HT-29 (cell line): ENCODE data around the gene MEIS1. TPM values are rescaled to one million over a fixed set of nuclear protein-coding genes. Genes with fewer than 3 reads are reported as not detected.

Experiments
- DNase-seq: peaks from one replicate; pipeline ENCODE4 v3.0.0-alpha.2; 2015; ENCODE audit warnings: low spot score
- total RNA-seq: library from RNA; depleted of rRNA; stranded (reverse); fragments of >200 nt; shearing (Covaris generic); gene quantifications from 2 replicates; pipeline ENCODE4 v1.2.3, GENCODE V29; 2014

The MEIS1 gene
- total RNA-seq, 1 experiment from 2014 or later, result 3.1 TPM

DNA sequence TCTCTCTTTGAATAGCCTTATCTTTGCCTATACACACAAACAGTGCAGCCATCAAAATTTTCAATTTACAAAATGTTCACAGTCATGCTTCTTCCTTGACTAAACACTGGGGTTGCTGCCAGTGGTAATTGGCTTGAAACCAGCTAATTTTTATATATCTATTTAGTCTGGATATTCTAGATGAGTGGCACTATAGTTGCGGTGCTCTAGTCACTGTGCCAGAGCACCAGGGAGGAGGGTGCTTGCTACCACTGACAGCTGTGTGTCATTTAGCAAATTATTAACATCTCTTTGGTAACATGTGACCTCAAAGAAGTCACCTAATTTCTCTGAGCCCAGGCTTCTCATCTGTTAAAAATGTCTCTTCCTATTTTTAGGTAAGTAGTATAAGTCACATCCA is 130.4 kb downstream of the MEIS1 start:
- DNase-seq, result no peak

GRCh38 chr2:66566726-66567399 is 131.9 kb downstream of the MEIS1 start:
- no peak for DNase-seq

GRCh38 chr2:66567729-66568128 is 132.8 kb downstream of the MEIS1 start:
- DNase-seq, result no peak

DNA sequence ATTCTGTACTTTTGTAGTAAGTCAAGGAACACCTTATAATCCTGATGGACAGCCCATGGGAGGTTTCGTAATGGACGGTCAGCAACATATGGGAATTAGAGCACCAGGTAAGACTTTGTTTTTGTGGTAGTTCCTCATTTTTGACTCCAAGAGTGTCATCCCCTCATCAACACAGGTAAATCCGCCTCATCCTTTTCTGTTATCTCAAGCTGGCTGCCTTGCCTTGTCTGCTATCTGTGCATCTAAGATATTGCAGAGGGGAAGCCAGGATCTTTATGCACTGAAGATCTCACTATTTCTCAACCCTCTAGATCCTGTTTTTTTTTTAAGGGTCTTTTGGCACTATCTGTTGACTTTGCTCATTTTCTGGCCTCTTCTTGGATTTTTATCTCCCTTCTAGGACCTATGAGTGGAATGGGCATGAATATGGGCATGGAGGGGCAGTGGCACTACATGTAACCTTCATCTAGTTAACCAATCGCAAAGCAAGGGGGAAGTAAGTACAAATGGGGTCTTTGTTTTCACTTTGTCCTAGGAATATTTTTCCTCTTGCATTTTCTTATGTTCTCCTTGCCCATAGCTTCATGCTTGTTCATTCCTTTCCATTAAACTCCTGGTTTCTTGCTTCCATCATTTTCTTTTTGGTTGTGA is 133.8 kb downstream of the MEIS1 start:
- DNase-seq, result no peak

DNA sequence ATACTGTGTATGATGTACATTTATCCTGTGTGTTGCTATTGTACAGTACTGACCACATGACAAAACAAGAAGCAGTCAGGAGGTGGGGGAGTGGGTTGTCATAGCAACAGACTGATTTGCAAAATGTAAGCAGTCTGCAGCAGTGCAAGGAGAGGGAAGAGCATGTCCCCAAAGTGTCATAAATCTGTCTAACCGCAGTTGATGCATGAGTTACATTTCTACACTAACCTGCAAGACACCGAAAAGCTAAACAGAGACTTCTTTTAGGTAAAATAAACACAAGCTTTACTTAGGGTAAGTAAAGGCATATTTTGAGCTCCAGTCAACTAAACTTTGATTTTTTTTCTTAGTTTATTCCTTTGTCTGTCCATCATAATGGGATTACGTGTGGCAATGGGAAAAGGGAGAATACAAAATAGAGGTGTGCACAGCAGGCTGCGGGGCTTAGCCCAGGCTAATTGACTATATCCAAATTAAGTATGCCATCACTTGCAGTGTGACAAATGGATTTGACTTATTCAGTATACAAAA is 134.5 kb downstream of the MEIS1 start:
- no peak for DNase-seq

GRCh38 chr2:66569974-66570373 is 135.0 kb downstream of the MEIS1 start:
- no peak for DNase-seq

DNA sequence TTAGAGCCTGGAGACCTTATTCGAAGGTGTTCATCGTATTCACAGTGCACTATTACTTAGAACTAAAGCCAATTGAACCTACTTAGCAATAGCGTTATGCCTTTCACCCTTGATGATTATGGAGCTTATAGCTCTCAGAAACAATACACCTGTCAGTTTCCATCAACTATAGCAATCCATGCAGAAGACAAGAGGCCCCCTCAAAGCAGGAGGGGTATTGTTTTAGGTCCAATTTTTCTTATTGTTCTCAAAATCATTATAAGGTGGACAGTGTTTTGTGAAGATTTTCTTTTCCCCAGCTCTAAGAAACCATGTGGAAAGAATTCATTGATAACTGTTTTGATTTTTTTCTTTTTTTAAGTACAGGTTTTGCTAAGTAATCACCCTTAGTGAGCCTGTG is 135.5 kb downstream of the MEIS1 start:
- DNase-seq, result no peak

DNA sequence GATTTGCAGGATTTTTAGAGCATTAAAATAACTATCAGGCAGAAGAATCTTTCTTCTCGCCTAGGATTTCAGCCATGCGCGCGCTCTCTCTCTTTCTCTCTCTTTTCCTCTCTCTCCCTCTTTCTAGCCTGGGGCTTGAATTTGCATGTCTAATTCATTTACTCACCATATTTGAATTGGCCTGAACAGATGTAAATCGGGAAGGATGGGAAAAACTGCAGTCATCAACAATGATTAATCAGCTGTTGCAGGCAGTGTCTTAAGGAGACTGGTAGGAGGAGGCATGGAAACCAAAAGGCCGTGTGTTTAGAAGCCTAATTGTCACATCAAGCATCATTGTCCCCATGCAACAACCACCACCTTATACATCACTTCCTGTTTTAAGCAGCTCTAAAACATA is 137.0 kb downstream of the MEIS1 start:
- no peak for DNase-seq

DNA sequence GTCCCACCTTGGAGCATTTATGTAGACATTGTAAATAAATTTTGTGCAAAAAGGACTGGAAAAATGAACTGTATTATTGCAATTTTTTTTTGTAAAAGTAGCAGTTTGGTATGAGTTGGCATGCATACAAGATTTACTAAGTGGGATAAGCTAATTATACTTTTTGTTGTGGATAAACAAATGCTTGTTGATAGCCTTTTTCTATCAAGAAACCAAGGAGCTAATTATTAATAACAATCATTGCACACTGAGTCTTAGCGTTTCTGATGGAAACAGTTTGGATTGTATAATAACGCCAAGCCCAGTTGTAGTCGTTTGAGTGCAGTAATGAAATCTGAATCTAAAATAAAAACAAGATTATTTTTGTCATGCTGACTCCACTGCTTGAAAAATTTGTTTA is 137.5 kb downstream of the MEIS1 start:
- DNase-seq, result no peak

- DNase-seq, result peak; percentile 67
Measured at GRCh38 chr2:66573416-66573815, 138.5 kb downstream of the MEIS1 start.

DNA sequence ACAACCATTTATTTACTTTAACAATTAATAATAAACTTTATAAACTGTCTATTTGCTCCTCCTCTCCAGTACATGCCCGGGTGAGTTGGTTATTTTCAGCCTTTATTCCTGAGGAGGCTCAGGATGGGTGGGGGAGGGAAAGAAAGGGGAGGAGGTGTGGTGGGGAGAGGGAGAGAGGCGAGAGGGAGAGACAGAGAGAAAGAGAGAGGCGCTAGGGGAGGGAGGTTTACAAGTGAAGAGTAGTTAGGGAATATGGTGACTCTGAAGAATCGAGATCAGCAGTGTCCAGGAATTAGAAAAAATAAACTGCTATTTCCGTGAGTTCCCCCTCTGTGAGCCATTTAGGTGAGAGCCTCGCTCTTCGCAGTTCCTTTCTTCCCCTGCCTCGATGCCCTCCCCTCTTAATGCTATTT is 138.9 kb downstream of the MEIS1 start:
- DNase-seq, result no peak

DNA sequence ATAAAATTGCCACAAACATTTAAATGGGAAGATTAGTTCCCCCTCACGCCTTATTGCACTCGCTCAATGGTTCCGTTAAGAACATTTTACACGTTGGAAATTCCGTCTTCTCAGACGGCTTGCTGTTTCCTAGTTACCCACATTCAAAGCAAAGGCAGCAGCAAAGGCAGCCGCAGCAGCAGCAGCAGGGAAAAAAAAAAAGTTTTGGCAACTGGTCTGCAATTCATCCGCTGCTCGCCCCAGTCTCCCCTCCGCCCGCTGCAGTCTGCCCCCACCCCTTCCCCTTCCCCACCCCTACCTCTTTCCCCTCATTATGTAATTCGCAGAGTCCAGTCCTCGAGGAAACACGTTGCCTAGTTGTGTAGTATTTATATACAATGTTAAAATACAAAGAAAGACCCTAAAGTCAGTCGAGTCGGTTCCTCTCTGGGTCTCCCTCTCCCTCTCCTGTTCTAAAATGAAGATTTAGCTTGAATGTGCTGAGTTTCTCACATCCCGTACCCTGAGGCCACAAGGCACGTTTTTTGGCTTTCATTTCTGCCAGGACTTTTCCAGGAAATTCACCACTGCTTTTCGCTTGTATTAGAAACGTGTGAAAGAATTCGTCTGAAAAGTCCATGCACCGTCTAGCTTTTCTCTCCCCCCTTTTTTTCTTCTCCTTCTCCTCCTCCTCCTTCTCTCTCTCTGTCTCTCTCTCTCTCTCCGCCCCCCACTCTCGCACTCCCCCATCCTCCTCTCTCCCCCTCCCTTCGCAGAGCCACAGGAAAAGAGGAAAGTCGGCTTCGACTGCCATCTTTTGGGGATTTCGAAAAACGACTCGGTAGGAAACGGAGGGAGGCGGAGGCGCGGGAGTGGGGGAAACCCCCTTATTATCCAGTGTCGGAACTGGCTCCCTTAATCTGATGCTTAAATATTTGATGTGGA is 140.0 kb downstream of the MEIS1 start:
- peak; percentile 77 for DNase-seq

GRCh38 chr2:66575625-66576310 is 140.8 kb downstream of the MEIS1 start:
- no peak for DNase-seq

GRCh38 chr2:66576311-66576560 is 141.3 kb downstream of the MEIS1 start:
- DNase-seq, result no peak

GRCh38 chr2:66576561-66577320 is 141.8 kb downstream of the MEIS1 start:
- DNase-seq, result peak; percentile 53

DNA sequence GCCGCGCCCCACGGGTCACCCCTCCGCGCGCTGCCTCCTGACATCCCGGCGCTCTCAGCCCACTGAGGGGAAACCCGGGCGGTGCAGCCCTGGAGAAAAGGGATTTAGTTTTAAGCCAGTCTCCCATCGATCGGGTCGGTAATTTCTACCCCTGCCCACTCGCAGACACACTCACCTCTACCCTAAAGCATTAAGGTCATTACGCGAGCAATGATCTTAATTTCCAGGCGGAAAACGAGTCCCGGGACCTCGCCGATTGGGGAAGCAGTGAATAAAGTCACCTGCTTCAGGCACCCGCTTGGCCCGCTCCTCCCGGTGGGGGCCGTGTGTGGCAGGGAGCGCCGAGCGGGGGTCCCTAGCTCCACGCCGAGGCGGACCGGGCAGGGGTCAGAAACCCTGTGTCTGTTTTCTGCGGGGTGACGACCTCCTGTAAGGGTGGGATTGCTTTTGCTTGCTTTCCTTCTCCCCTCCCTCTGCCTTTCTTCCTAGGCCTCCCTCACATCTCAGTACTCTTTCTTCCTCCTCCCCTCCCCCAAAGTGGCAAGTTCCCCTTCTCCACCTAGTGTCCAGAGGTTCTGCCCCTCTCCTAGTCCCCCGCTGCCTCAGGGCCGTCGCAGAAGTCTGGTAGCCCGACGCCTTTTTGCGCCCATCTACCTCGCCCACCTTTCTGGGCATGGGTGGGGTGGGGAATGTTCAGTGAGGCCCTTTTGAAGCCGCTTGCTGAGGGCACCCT is 142.6 kb downstream of the MEIS1 start:
- DNase-seq, result no peak

DNA sequence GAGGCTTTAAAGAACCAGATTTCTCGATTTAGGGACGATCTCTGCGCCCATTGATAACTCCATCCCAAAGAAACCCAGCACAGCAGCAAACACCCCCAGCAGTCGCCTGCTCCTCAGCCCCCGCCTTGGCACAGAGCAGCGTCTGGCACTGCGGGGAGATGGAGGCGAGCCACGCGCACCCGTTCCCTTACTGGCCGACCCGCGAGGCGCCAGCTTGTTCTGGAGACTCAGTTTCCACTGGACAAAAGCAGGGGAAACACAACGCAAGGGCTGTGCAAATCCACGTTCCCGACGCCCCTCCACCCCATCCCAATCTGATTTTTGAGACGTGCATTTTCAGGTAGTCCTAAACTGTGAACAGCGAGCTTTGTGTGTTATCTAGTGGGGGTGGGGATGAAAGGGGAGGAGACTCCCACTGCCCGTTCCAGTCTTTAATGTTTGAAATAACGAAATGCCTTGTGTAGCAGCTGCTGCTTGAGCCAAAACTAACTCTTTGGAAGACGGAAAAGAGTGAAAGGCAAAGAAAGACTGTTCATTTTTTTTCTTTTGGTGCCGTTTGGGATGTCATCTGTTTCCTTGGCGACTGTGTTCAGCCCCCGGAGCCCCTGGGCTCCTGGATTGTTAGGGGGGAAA is 143.2 kb downstream of the MEIS1 start:
- DNase-seq, result no peak

GRCh38 chr2:66578687-66579106 is 143.8 kb downstream of the MEIS1 start:
- DNase-seq, result no peak

DNA sequence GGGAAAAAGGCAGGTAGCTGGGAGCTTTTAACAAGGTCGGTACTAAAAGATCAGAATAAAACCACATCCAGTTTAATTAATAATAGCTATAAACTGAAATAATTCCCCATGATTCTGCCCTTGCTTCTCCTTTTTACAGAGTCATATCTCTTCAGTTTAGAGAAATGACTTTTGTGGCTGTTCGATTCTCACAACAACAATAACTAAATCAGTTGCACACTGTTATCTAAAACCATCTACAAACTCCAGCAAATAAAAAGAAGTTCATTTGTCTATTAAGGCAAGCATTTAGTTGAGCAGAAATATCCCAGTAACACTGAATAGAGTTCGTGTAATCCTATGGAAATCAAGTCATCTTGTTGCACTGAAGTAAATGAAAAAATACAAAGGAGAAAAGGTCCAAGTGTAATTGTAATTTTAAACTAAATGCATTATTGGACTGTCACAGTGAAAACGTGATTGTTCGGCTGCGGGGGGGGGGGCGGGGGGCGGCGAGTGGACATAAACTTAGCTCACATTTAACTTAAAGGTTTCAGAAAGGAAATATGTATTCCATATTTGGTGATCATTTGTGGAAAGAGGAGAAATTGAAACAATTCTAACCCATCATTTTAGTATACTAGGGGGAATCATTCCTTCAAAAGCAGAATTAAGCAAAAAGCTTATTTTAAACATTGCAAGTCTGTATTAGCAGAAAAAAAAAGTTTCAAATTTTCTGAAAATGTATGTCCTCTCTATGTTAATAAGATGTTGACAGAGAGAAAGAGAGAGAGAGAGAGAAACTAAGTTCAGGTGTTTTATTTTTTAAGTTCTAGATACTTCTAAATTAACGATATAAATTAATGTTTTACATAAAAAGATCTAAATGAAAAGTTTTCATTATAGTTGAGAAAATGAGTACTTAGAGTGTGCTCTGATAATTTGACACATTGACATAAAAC is 144.5 kb downstream of the MEIS1 start:
- no peak for DNase-seq
